GM12874 (cell line): ENCODE data around the gene AKAP6.

Experiments
- CTCF ChIP-seq: IDR thresholded peaks from 2 replicates; pipeline ENCODE4 v1.5.1; 2011; ENCODE audit warnings: low read depth, mild to moderate bottlenecking, control low read depth, low read length, moderate library complexity; ENCODE audit not compliant: insufficient read depth

AKAP6 gene

GRCh38 chr14:32666308-32666707, 337.2 kb downstream of the AKAP6 start:
- no peak for TF ChIP-seq CTCF

GRCh38 chr14:32667287-32667686, 338.2 kb downstream of the AKAP6 start:
- TF ChIP-seq CTCF, result no peak

GRCh38 chr14:32667791-32668190, 338.7 kb downstream of the AKAP6 start:
- TF ChIP-seq CTCF, result no peak

GRCh38 chr14:32669391-32669790, 340.3 kb downstream of the AKAP6 start:
- no peak for TF ChIP-seq CTCF

- TF ChIP-seq CTCF, result no peak
Measured at GRCh38 chr14:32675433-32675832, 346.3 kb downstream of the AKAP6 start.

- no peak for TF ChIP-seq CTCF
Measured at GRCh38 chr14:32677129-32677780, 348.2 kb downstream of the AKAP6 start.

GRCh38 chr14:32678088-32678487, 349.0 kb downstream of the AKAP6 start:
- TF ChIP-seq CTCF, result no peak
